Measurements from ENCODE around the gene IDUA. TPM values are rescaled to one million over a fixed set of nuclear protein-coding genes. Genes with fewer than 3 reads are reported as not detected.

IDUA gene
- total RNA-seq (2013; cell fraction: nucleolus; rRNA removed) = 21.8 and 23.4 TPM in 2 replicates
- total RNA-seq (2014; rRNA removed) = 2.4 and 5.4 TPM in 2 replicates
- 0.23 and 0.76 TPM in 2 replicates for total RNA-seq (2014; rRNA removed; fragmentation: Illumina TruSeq; extraction: Trizol)
- 5.7 and 7.6 TPM in 2 replicates for total RNA-seq (2021)
- 1.2 TPM for polyA plus RNA-seq (2011; ENCODE audit: low read depth)
- polyA plus RNA-seq (2011; rRNA removed) = 0.37 and 1.2 TPM in 2 replicates
- 0.69 and 1.7 TPM in 2 replicates for polyA plus RNA-seq (2011; cell fraction: cytosol; rRNA removed)
- polyA plus RNA-seq (2011; cell fraction: nucleus; rRNA removed) = 39.0 and 44.5 TPM in 2 replicates
- 4.6 and 5.6 TPM in 2 replicates for polyA plus RNA-seq (2012)
- polyA plus RNA-seq (2014; fragmentation: Illumina TruSeq; extraction: Trizol) = 0.24 TPM in 1 of 2 replicates, not detected in the other
- polyA plus RNA-seq (2014; fragmentation: Nextera tagmentation; extraction: Ambion mirVana) = under 1 TPM in 1 of 2 experiments, not detected in 1; 0.05 TPM
- 5.8 and 6.3 TPM in 2 replicates for polyA plus RNA-seq (2014; rRNA removed)
- polyA plus RNA-seq (2016; fragmentation: Nextera tagmentation; extraction: Ambion mirVana) = 1 to 10 TPM; 1.4 TPM
- polyA minus RNA-seq (2011; rRNA and poly(A)+ RNA removed) = 1.0 TPM in 1 of 2 replicates, not detected in the other
- 1.8 and 4.0 TPM in 2 replicates for polyA minus RNA-seq (2011; cell fraction: cytosol; rRNA and poly(A)+ RNA removed)
- 6.5 and 11.9 TPM in 2 replicates for polyA minus RNA-seq (2011; cell fraction: nucleus; rRNA and poly(A)+ RNA removed)
- Bru-seq, nascent RNA = percentile 41 among the genes with signal in this experiment
- BruChase-seq, experiment 1, labeled RNA remaining after a 6-hour chase = percentile 39 among the genes with signal in this experiment
- percentile 35 among the genes with signal in this experiment for BruChase-seq, experiment 2, labeled RNA remaining after a 2-hour chase
- long read RNA-seq, experiment 1, partial matches to known transcripts = 1 of 1 reads
- long read RNA-seq, experiment 1, other reads (novel, unspliced or antisense) = 0 of 1 reads
- long read RNA-seq, experiment 2 = 0 reads

DNA sequence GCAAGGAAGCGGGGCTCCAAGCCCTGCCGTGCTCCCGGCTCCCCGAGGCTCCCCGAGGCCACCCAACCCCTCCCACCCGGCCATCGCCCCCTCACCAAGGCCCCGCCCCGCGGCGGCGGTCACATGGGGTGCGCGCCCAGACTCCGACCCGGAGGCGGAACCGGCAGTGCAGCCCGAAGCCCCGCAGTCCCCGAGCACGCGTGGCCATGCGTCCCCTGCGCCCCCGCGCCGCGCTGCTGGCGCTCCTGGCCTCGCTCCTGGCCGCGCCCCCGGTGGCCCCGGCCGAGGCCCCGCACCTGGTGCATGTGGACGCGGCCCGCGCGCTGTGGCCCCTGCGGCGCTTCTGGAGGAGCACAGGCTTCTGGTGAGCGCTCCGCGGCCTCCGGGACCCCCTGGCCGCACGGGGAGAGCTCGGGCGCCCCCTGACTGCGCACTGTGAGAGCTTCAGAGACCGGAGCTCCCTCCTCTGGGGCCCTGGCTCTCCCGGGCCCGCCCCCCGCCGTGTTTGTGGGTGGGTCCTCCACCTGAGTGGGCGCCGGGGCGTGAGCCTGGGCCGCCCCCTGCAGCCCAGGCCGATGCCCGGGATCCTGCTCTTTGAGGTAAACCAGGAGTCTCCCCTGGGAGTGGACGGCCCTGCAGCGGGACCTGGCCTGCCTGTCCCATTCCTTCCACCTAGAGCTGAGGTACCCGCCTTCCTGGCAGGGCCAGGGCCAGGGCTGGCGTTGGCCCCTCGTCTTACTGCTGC, at the start of gene IDUA:
Gene IDUA, plus strand, starts transcription at position 166 of the 745 bp plus-strand sequence. Its CDS starts 41 bp downstream, at position 207.
- Histone ChIP-seq H3K4me2 (ENCODE audit: control insufficient read depth, insufficient read depth) (peak within 1 kb of the TSS; percentile 90), H3K79me2 (ENCODE audit: control insufficient read depth, insufficient read depth, low read length) (no peaks in the 10 kb centered on the region), H3K4me3 (peak within 1 kb of the TSS; percentile 63), H3K4me1 (ENCODE audit: control insufficient read depth, insufficient read depth, low read length) (peaks cover 8% of the 10 kb centered on the region; the same call in 1 of the 2 replicates), H3K36me3 (ENCODE audit: control insufficient read depth in 2 of 2, insufficient read depth in 2 of 2, low read length in 1 of 2) (no peaks in the 10 kb centered on the region), H3K9ac (ENCODE audit: control insufficient read depth, insufficient read depth, low read length) (peak within 1 kb of the TSS; percentile 45), H2AFZ (ENCODE audit: control insufficient read depth, low read depth, low read length) (peak within 1 kb of the TSS; percentile 74), H3K9me3 (replicated peaks; ENCODE audit: control insufficient read depth, insufficient read depth, low read length) (no peaks in the 10 kb centered on the region; the same call in 2 of the 3 replicates), H3K27ac (ENCODE audit: control insufficient read depth, insufficient read depth) (no peak within 1 kb of the TSS; the same call in 1 of the 2 replicates), H3K27me3 (replicated peaks in 1 of 2; ENCODE audit: control insufficient read depth in 2 of 2, insufficient read depth in 2 of 2, low read length in 1 of 2) (no peaks in the 10 kb centered on the region), H4K20me1 (ENCODE audit: control insufficient read depth, insufficient read depth) (no peaks in the 10 kb centered on the region)
- TSS peak; percentile 55 for BruUV-seq (replicated peaks)
- WGBS (ENCODE audit: insufficient coverage, insufficient replicate concordance, low lambda C conversion rate, missing lambda C conversion rate) = 3% methylated on average over 51 of the region's 69 CpGs
- ChIA-PET POLR2A (interaction anchor here (0.5 to 1.9 kb wide), 5 partner anchors 15 to 509 kb away, joined by 4 to 5 read pairs (median 4); partner anchors contain the start of genes GAK and TMEM175), RAD21 (ENCODE audit: unreplicated experiment) (interaction anchor here (0.8 to 5.2 kb wide), 16 partner anchors 54 to 743 kb away, joined by 3 to 48 read pairs (median 4); partner anchors contain the start of genes GAK and TMEM175), SMC1A (ENCODE audit: uncharacterized antibody, unreplicated experiment) (interaction anchor here (1.0 to 2.6 kb wide), 6 partner anchors 53 to 245 kb away, joined by 3 to 12 read pairs (median 4); partner anchors contain the start of genes GAK and TMEM175), CTCF (interaction anchor here (0.6 to 4.1 kb wide), 25 partner anchors 48 to 485 kb away, joined by 3 to 46 read pairs (median 4); partner anchors contain the start of genes GAK and TMEM175)
- ATAC-seq (peak; percentile 91), DNase-seq (ENCODE audit: low read depth, low spot score) (no peak), FAIRE-seq (no peak)
- in situ Hi-C loops (cut with MboI) (no loop called here), intact Hi-C loops (cut with micrococcal nuclease; ENCODE audit: unreplicated experiment) (loop anchor here (1.0 to 10.0 kb wide), 4 partner anchors 54 to 244 kb away; partner anchors contain the start of genes GAK and TMEM175)
- TF ChIP-seq RCOR1 (conservative IDR thresholded peaks at IDR 0.05; ENCODE audit: low read depth, low read length) (0 out of 2 replicates have a peak, but pooled peaks have one; percentile 22), RUNX3 (IDR thresholded peaks at IDR 0.05; ENCODE audit: low read length) (no peak), BMI1 (IDR thresholded peaks at IDR 0.05; ENCODE audit: borderline replicate concordance) (no peak), ZNF274 (IDR thresholded peaks at IDR 0.05; ENCODE audit: insufficient read depth, insufficient read length) (no peak), MYC (IDR thresholded peaks at IDR 0.05; ENCODE audit: insufficient read depth, insufficient read length, insufficient replicate concordance, low read length, severe bottlenecking) (peak; percentile 60), ASH2L (IDR thresholded peaks at IDR 0.05; ENCODE audit: borderline replicate concordance, low read depth) (no peak), FOS (IDR thresholded peaks at IDR 0.05; ENCODE audit: borderline replicate concordance, extremely low read depth, insufficient read length) (no peak), MEF2A (IDR thresholded peaks at IDR 0.05; ENCODE audit: insufficient read depth, low read depth, low read length) (no peak), TCF3 (IDR thresholded peaks at IDR 0.05; ENCODE audit: borderline replicate concordance, insufficient read depth, low read depth, low read length) (no peak), NR2C1 (IDR thresholded peaks at IDR 0.05) (peak; percentile 91), RELA (IDR thresholded peaks at IDR 0.05; ENCODE audit: borderline replicate concordance, partially characterized antibody) (peak; percentile 9), ESRRA (IDR thresholded peaks at IDR 0.05; ENCODE audit: low read length) (0 out of 2 replicates have a peak, but pooled peaks have one; percentile 17), CREB1 (IDR thresholded peaks at IDR 0.05; ENCODE audit: low read depth) (no peak), RFX5 (IDR thresholded peaks at IDR 0.05; ENCODE audit: low read depth, low read length) (no peak), RBBP5 (conservative IDR thresholded peaks at IDR 0.05) (no peak), CHD2 (IDR thresholded peaks at IDR 0.05; ENCODE audit: borderline replicate concordance, low read depth, low read length) (no peak), TBL1XR1 (IDR thresholded peaks at IDR 0.05; ENCODE audit: low read depth, low read length) (no peak), EZH2 (IDR thresholded peaks at IDR 0.05; ENCODE audit: borderline replicate concordance, control insufficient read depth, low read depth, low read length) (no peak)
- TF ChIP-seq, protein P1, sequence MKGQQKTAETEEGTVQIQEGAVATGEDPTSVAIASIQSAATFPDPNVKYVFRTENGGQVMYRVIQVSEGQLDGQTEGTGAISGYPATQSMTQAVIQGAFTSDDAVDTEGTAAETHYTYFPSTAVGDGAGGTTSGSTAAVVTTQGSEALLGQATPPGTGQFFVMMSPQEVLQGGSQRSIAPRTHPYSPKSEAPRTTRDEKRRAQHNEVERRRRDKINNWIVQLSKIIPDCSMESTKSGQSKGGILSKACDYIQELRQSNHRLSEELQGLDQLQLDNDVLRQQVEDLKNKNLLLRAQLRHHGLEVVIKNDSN (IDR thresholded peaks at IDR 0.05; ENCODE audit: borderline replicate concordance, extremely low read length, insufficient read depth, low read depth, low read length) = peak; percentile 86

All from GM12878 (cell line).